ENCODE results near the gene DPF3. TPM values are rescaled to one million over a fixed set of nuclear protein-coding genes. Genes with fewer than 3 reads are reported as not detected.

Gene DPF3
- total RNA-seq, 3 donors from 2014 or later, result 0.32 to 2.8 (median 1.3) TPM

DNA sequence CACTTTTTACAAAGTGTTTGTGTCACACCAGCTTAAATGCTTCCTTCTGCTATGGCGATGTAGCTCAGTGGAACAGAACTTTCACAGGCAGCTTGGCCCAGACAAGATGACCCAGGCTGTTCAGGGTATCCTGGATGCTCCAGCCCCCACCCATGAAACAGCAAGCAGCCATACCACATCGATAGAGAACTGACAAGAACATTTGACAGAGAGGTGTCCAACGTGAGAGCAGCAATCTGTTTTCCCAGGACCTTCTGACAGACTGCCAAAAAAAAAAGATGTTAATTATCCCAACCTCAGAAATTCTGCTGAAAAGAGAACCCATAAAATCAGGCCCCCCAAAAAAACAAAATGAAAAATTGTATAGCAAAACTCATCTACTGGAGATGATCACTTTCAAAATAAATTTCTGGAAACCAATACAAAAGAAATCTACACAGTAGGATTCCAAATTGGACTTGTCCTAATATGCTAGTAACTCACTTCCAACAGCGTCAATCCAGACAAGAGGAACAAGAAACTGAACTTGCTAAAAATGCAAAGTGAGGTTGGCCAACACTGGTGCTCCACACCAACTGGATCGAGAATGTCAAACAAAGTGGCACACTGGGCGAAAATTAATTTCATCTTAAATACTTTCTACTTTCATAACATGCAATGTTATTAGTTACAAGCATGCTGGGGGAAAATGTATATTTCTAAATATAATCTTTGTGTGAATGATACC is 118.8 kb downstream of the DPF3 start:
- TF ChIP-seq POLR2AphosphoS5 (IDR thresholded peaks at IDR 0.05) (no peak), POLR2A (IDR thresholded peaks at IDR 0.05) (no peak)
- TF ChIP-seq, protein P1, sequence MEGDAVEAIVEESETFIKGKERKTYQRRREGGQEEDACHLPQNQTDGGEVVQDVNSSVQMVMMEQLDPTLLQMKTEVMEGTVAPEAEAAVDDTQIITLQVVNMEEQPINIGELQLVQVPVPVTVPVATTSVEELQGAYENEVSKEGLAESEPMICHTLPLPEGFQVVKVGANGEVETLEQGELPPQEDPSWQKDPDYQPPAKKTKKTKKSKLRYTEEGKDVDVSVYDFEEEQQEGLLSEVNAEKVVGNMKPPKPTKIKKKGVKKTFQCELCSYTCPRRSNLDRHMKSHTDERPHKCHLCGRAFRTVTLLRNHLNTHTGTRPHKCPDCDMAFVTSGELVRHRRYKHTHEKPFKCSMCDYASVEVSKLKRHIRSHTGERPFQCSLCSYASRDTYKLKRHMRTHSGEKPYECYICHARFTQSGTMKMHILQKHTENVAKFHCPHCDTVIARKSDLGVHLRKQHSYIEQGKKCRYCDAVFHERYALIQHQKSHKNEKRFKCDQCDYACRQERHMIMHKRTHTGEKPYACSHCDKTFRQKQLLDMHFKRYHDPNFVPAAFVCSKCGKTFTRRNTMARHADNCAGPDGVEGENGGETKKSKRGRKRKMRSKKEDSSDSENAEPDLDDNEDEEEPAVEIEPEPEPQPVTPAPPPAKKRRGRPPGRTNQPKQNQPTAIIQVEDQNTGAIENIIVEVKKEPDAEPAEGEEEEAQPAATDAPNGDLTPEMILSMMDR (IDR thresholded peaks at IDR 0.05), result no peak
- H3K4me1 ChIP-seq, result no peaks in the 10 kb centered on the region
- H3K27ac ChIP-seq, result no peak overlapping the region
- H3K36me3 ChIP-seq, result no peaks in the 10 kb centered on the region
- no peak overlapping the region for H3K4me3 ChIP-seq
- H3K27me3 ChIP-seq, result no peaks in the 10 kb centered on the region
- H3K9me3 ChIP-seq, result no peaks in the 10 kb centered on the region
- no peak for DNase-seq (ENCODE audit: low spot score in 2 of 2)
- intact Hi-C loops (cut with DNase I; ENCODE audit: low total_unique reads), result no loop called here

DNA sequence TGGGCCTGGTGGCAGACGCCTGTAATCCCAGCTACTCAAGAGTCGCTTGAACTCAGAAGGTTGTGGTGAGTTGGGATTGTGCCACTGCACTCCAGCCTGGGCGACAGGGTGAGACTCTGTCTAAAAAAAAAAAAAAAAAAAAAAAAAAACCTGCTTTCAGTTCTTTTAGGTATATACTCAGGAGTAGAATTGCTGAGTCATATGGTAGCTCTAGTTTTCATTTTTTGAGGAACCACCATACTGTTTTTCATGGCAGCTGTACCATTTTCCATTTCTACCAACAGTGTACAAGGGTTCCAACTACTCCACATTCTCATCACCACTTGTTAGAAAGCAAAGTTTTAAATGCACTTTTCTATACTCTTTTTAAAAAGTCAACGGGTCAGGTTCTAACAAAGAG is 119.8 kb downstream of the DPF3 start:
- no peak overlapping the region for H3K27ac ChIP-seq

DNA sequence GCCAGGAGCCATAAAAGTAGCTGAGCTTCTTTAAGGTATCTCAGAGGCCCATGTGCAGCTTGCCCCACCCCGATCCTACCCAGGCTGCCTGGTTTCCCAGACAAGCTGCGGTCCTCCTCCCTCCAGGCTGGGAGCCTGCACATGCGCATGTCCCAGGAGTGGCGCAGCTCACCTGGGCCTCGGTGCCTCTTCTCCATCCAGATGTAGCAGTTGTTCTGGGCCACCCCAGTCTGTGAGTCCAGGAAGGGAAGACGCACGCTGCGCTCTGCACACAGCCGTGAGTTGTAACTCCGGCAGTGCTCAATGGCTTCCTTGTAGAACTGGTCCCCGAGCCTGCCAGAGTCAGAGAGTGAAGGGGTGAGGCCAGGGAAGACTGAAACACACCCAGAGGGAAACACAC is 122.3 kb downstream of the DPF3 start:
- H3K36me3 ChIP-seq, result no peaks in the 10 kb centered on the region
- DNase-seq (ENCODE audit: low spot score in 2 of 2), result no peak
- intact Hi-C loops (cut with DNase I; ENCODE audit: low total_unique reads), result no loop called here
- no peak overlapping the region for H3K4me3 ChIP-seq
- no peak for TF ChIP-seq POLR2A (IDR thresholded peaks at IDR 0.05)
- TF ChIP-seq POLR2AphosphoS5 (IDR thresholded peaks at IDR 0.05), result no peak
- H3K4me1 ChIP-seq, result no peaks in the 10 kb centered on the region
- H3K9me3 ChIP-seq, result no peaks in the 10 kb centered on the region
- H3K27ac ChIP-seq, result peak overlapping the region in 1 of 2 donors; percentile 1
- no peaks in the 10 kb centered on the region for H3K27me3 ChIP-seq

More for the DNA sequence above, 119.8 kb downstream of the DPF3 start:
- H3K9me3 ChIP-seq, result no peaks in the 10 kb centered on the region
- no peaks in the 10 kb centered on the region for H3K36me3 ChIP-seq
- no peaks in the 10 kb centered on the region for H3K27me3 ChIP-seq
- no peak overlapping the region for H3K4me3 ChIP-seq
- no peaks in the 10 kb centered on the region for H3K4me1 ChIP-seq
- TF ChIP-seq, protein P1 (IDR thresholded peaks at IDR 0.05), result no peak
- no peak for TF ChIP-seq POLR2AphosphoS5 (IDR thresholded peaks at IDR 0.05)
- DNase-seq (ENCODE audit: low spot score in 2 of 2), result no peak
- intact Hi-C loops (cut with DNase I; ENCODE audit: low total_unique reads), result no loop called here

DNA sequence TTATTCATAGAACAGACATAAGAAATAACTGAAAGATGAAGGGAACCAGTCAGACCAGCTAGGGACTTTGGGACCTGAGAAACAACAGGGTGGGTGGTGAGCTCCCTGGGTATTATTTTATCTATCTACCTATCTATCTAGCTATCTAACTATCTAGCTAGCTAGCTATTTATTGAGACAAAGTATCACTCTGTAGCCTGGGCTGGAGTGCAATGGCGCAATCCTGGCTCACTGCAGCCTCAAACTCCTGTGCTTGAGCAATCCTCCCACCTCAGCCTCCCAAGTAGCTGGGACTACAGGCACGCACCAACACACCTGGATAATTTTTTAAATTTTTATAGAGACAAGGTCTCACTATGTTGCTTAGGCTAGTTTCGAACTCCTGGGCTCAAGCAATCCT is 127.6 kb downstream of the DPF3 start:
- Histone ChIP-seq H3K4me1 (no peaks in the 10 kb centered on the region), H3K9me3 (no peaks in the 10 kb centered on the region), H3K36me3 (no peaks in the 10 kb centered on the region), H3K27ac (no peak overlapping the region), H3K4me3 (no peak overlapping the region), H3K27me3 (no peaks in the 10 kb centered on the region)
- no peak for DNase-seq (ENCODE audit: low spot score in 2 of 2)
- intact Hi-C loops (cut with DNase I; ENCODE audit: low total_unique reads), result no loop called here
- TF ChIP-seq, protein P1 (IDR thresholded peaks at IDR 0.05), result no peak
- no peak for TF ChIP-seq POLR2A (IDR thresholded peaks at IDR 0.05)
- no peak for TF ChIP-seq POLR2AphosphoS5 (IDR thresholded peaks at IDR 0.05)

DNA sequence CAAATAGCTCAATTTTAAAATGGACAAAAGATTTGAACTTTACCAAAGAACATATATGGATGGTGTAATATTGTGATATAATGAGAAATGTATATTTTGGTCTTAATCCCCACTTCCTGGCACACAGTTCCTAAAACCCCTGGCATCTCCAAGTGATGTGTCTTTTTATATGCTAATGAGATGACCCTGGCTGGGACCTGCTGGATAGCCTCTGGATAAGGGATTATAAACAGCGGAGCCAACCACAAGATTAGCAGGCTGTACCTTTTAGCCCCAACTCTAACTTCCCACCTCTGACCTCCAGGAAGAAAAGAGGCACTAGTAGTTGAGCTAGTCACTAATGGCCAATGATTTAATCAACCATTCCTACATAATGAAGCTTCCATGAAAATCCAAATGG is 130.0 kb downstream of the DPF3 start:
- DNase-seq (ENCODE audit: low spot score in 2 of 2), result no peak
- no peak overlapping the region for H3K4me3 ChIP-seq
- no peaks in the 10 kb centered on the region for H3K36me3 ChIP-seq
- no peak overlapping the region for H3K27ac ChIP-seq
- H3K27me3 ChIP-seq, result no peaks in the 10 kb centered on the region
- H3K9me3 ChIP-seq, result peaks cover 13 to 14% of the 10 kb centered on the region in 2 donors
- TF ChIP-seq, protein P1 (IDR thresholded peaks at IDR 0.05), result no peak
- no peak for TF ChIP-seq POLR2AphosphoS5 (IDR thresholded peaks at IDR 0.05)
- TF ChIP-seq POLR2A (IDR thresholded peaks at IDR 0.05), result no peak
- intact Hi-C loops (cut with DNase I; ENCODE audit: low total_unique reads), result no loop called here
- no peaks in the 10 kb centered on the region for H3K4me1 ChIP-seq
